Measurements from ENCODE around the gene RSPH10B2. TPM values are rescaled to one million over a fixed set of nuclear protein-coding genes. Genes with fewer than 3 reads are reported as not detected.
A peak's percentile ranks its signal among the peaks of the same experiment; 100 is the strongest.
"Not testable (repeated sequence)": the region's sequence is repeated elsewhere in the genome, so short reads cannot be mapped to it uniquely, and the experiment has no call there.

RSPH10B2 gene
- total and polyA plus RNA-seq, 2 experiments from 2014 or later: 0.29 to 1.1 TPM

DNA sequence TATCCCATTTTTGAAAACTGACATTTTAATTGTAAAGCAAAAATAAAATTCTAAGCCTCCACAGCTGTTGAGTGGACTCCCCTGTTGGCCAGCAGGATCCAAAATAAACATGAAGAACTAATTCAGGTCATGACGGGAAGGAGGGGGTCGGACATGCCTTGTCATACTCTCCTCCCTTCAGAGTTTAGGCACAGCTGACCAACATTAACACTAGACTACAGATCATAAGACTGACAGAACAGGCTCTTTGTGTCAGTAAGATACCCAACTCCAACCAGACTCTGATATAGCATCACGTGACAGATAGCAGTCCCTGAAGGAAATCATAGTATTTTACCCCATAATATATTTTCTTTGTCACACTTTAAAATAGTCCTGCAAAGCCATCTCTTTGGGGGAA lies 26.2 kb upstream of the RSPH10B2 start:
- H3K9me3 Mint-ChIP-seq: no peaks in the 10 kb centered on the region
- peaks cover 2% of the 10 kb centered on the region; the same call in 2 of the 3 replicates for H3K4me1 Mint-ChIP-seq
- H3K79me2 ChIP-seq (replicated peaks; ENCODE audit: insufficient read depth): peaks cover 15% of the 10 kb centered on the region
- H3K27ac Mint-ChIP-seq: no peak overlapping the region
- no peaks in the 10 kb centered on the region for H3K9me2 ChIP-seq (ENCODE audit: insufficient read depth)
- H3K4me1 ChIP-seq (ENCODE audit: insufficient read depth): peaks cover 5% of the 10 kb centered on the region; the same call in 1 of the 2 replicates
- H3K27ac ChIP-seq (ENCODE audit: low read depth): no peak overlapping the region
- no peaks in the 10 kb centered on the region; the same call in 1 of the 2 replicates for H4K20me1 ChIP-seq (replicated peaks; ENCODE audit: insufficient read depth)
- H3K4me3 Mint-ChIP-seq: 0 out of 3 replicates have a peak overlapping the region, but pooled peaks have one; percentile 32
- H3K4me2 ChIP-seq: no peak overlapping the region
- peaks cover 14% of the 10 kb centered on the region for H3K27me3 Mint-ChIP-seq (ENCODE audit: insufficient read depth, low read depth, poor library complexity)
- ATAC-seq (no peak), DNase-seq (ENCODE audit: low spot score) (no peak)
- H3K36me3 Mint-ChIP-seq (ENCODE audit: low read depth): peaks cover 6% of the 10 kb centered on the region
- H2AFZ ChIP-seq: no peak overlapping the region
- H3K4me3 ChIP-seq: no peak overlapping the region
- H3F3A ChIP-seq (replicated peaks; ENCODE audit: low read depth): no peaks in the 10 kb centered on the region
- no peaks in the 10 kb centered on the region for H3K36me3 ChIP-seq (ENCODE audit: insufficient read depth)
- TF ChIP-seq, protein P1, sequence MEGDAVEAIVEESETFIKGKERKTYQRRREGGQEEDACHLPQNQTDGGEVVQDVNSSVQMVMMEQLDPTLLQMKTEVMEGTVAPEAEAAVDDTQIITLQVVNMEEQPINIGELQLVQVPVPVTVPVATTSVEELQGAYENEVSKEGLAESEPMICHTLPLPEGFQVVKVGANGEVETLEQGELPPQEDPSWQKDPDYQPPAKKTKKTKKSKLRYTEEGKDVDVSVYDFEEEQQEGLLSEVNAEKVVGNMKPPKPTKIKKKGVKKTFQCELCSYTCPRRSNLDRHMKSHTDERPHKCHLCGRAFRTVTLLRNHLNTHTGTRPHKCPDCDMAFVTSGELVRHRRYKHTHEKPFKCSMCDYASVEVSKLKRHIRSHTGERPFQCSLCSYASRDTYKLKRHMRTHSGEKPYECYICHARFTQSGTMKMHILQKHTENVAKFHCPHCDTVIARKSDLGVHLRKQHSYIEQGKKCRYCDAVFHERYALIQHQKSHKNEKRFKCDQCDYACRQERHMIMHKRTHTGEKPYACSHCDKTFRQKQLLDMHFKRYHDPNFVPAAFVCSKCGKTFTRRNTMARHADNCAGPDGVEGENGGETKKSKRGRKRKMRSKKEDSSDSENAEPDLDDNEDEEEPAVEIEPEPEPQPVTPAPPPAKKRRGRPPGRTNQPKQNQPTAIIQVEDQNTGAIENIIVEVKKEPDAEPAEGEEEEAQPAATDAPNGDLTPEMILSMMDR (conservative IDR thresholded peaks at IDR 0.05; ENCODE audit: low read depth in 2 of 2): no peak
- TF ChIP-seq ZNF331 (CRISPR knock-in tag; IDR thresholded peaks at IDR 0.05; ENCODE audit: low read depth) (no peak), EZH2 (IDR thresholded peaks at IDR 0.05; ENCODE audit: low read depth, unreplicated experiment) (no peak), EZH2phosphoT487 (IDR thresholded peaks at IDR 0.05; ENCODE audit: unreplicated experiment) (no peak), STAT1 (IDR thresholded peaks at IDR 0.05; ENCODE audit: unreplicated experiment) (no peak)
- no peaks in the 10 kb centered on the region for H3K27me3 ChIP-seq (ENCODE audit: insufficient read depth)

DNA sequence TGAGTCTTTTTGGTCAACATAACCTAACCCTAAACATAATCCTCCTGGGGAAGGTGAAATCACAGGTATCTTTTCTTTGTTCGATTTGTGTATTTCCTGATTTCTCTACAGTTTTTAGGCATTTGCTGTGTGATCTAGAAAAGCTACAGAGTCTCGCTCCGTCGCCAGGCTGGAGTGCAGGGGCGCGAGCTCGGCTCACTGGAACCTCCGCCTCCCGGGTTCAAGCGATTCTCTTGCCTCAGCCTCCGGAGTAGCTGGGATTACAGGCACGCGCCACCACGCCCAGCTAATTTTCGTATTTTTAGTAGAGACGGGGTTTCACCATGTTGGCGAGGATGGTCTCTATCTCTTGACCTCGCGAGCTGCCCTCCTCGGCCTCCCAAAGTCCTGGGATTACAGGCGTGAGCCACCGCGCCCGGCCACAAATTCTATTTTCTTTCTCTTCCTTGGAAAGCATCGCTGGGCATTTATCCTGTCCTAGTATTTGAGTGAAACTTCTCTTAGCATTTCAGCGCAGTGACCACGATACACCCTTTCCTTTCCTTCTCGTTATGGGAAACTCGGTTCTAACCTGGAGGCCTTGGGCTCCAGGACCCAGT lies 24.9 kb upstream of the RSPH10B2 start:
- Histone ChIP-seq H3K4me3 (peak overlapping the region; percentile 74), H3K4me2 (peak overlapping the region; percentile 50), H3K27ac (ENCODE audit: low read depth) (peak overlapping the region; percentile 43; the same call in 1 of the 2 replicates), H2AFZ (peak overlapping the region; percentile 2; the same call in 1 of the 2 replicates), H3K79me2 (replicated peaks; ENCODE audit: insufficient read depth) (peaks cover 22% of the 10 kb centered on the region)
- not testable (repeated sequence) for H3K27me3 ChIP-seq (ENCODE audit: insufficient read depth); H3F3A ChIP-seq (replicated peaks; ENCODE audit: low read depth); H3K4me1 ChIP-seq (ENCODE audit: insufficient read depth); H4K20me1 ChIP-seq (replicated peaks; ENCODE audit: insufficient read depth); H3K4me1 Mint-ChIP-seq; DNase-seq (ENCODE audit: low spot score); H3K9me3 Mint-ChIP-seq; H3K36me3 ChIP-seq (ENCODE audit: insufficient read depth); H3K9me2 ChIP-seq (ENCODE audit: insufficient read depth); ATAC-seq
- H3K27me3 Mint-ChIP-seq (ENCODE audit: insufficient read depth, low read depth, poor library complexity): peaks cover 13% of the 10 kb centered on the region
- peak overlapping the region; percentile 93 for H3K4me3 Mint-ChIP-seq
- H3K36me3 Mint-ChIP-seq (ENCODE audit: low read depth): peaks cover 19% of the 10 kb centered on the region
- peak overlapping the region; percentile 94 for H3K27ac Mint-ChIP-seq

DNA sequence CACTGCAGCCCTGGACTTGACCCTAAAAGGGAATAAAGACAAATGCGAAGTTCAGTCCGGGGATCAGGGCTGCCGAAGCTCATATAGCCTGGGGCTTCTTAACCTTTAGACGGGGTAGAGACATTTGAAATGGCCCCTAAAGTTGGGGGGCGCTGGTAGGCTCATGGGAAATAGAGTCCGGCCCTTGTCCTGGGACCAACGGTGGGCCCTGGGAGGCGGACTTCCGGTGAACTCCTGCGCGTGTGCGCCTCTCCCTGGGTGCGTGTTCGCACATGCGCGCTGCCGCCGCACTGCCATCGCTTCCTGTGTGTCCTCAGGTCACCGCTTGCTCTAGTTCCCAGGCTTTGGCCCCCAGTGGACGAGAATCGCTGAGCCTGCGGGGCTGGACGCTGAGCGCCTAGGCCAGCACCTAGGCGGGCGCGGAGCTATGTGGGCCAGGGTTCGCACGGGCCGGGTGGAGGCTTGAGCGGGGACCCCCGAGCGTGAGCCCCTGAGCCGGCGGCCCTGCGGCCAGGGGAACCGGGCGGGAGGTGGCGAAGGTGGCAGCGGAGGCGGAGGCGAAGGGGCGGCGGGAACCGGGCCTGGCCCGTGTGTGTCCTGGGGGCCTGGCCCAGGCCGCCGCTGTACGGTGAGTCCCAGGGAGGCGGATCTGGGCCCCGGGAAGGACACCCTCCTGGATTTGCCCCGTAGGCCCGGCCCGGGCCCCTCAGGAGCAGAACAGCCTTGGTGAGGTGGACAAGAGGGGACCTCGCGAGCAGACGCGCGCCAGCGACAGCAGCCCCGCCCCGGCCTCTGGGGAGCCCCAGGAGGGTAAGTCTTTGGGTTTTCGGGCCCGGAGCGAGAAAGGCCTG lies 24.2 kb upstream of the RSPH10B2 start:
- H3K4me1 Mint-ChIP-seq: peaks cover 2% of the 10 kb centered on the region; the same call in 2 of the 3 replicates
- peaks cover 5% of the 10 kb centered on the region; the same call in 1 of the 2 replicates for H3K4me1 ChIP-seq (ENCODE audit: insufficient read depth)
- no peaks in the 10 kb centered on the region for H3K9me2 ChIP-seq (ENCODE audit: insufficient read depth)
- H3K27ac Mint-ChIP-seq: peak overlapping the region; percentile 94
- peaks cover 26% of the 10 kb centered on the region for H3K36me3 Mint-ChIP-seq (ENCODE audit: low read depth)
- H3K36me3 ChIP-seq (ENCODE audit: insufficient read depth): no peaks in the 10 kb centered on the region; the same call in 1 of the 2 replicates
- 0 out of 2 replicates have a peak overlapping the region, but pooled peaks have one; percentile 43 for H3K27ac ChIP-seq (ENCODE audit: low read depth)
- H3K4me2 ChIP-seq: peak overlapping the region; percentile 85
- H3F3A ChIP-seq (replicated peaks; ENCODE audit: low read depth): no peaks in the 10 kb centered on the region
- peak overlapping the region; percentile 74 for H3K4me3 ChIP-seq
- H3K27me3 Mint-ChIP-seq (ENCODE audit: insufficient read depth, low read depth, poor library complexity): peaks cover 13% of the 10 kb centered on the region
- peak overlapping the region; percentile 93 for H3K4me3 Mint-ChIP-seq
- H4K20me1 ChIP-seq (replicated peaks; ENCODE audit: insufficient read depth): peaks cover 5% of the 10 kb centered on the region; the same call in 1 of the 2 replicates
- peak; percentile 97 for ATAC-seq
- peaks cover 22% of the 10 kb centered on the region for H3K79me2 ChIP-seq (replicated peaks; ENCODE audit: insufficient read depth)
- H2AFZ ChIP-seq: no peak overlapping the region
- H3K9me3 Mint-ChIP-seq: no peaks in the 10 kb centered on the region
- DNase-seq (ENCODE audit: low spot score): peak; percentile 99
- no peaks in the 10 kb centered on the region for H3K27me3 ChIP-seq (ENCODE audit: insufficient read depth)
- TF ChIP-seq JUNB (IDR thresholded peaks at IDR 0.05; ENCODE audit: unreplicated experiment): peak; percentile 98
- peak; percentile 25; the same call in 1 of the 2 replicates for TF ChIP-seq CREB1 (CRISPR knock-in tag; IDR thresholded peaks at IDR 0.05; ENCODE audit: low read depth)
- no peak for TF ChIP-seq ZNF114 (CRISPR knock-in tag; IDR thresholded peaks at IDR 0.05)
- no peak for TF ChIP-seq ZNF331 (CRISPR knock-in tag; IDR thresholded peaks at IDR 0.05; ENCODE audit: low read depth)
- TF ChIP-seq ETS1 (IDR thresholded peaks at IDR 0.05): peak; percentile 94
- TF ChIP-seq, protein P1 (conservative IDR thresholded peaks at IDR 0.05; ENCODE audit: low read depth in 2 of 2): no peak
- peak; percentile 92 for TF ChIP-seq POLR2AphosphoS5 (IDR thresholded peaks at IDR 0.05; ENCODE audit: low read depth)
- no peak for TF ChIP-seq EZH2phosphoT487 (IDR thresholded peaks at IDR 0.05; ENCODE audit: unreplicated experiment)

All from GM23338 (cell line).